GM13976 (cell line): Measurements from ENCODE around the gene SVIL.
"Not testable (repeated sequence)": the region's sequence is repeated elsewhere in the genome, so short reads cannot be mapped to it uniquely, and the experiment has no call there.

Source experiments
- DNase-seq: peaks from one replicate; pipeline ENCODE4 v3.0.0; 2012; ENCODE audit warnings: low spot score
- CTCF ChIP-seq: IDR thresholded peaks from 2 replicates; pipeline ENCODE4 v1.5.1; 2012; ENCODE audit warnings: borderline replicate concordance, mild to moderate bottlenecking; ENCODE audit not compliant: insufficient read depth; ENCODE audit errors: extremely low read depth, missing control alignments, control extremely low read depth
- in situ Hi-C: fragments of 300-500 bp; cut with MboI; formaldehyde crosslinking; loops from one replicate; pipeline ENCODE4 v1.12.0; 2022; ENCODE audit warnings: low sequenced_read_pairs, mixed read lengths, inconsistent platforms; ENCODE audit not compliant: unreplicated experiment

Gene SVIL

DNA sequence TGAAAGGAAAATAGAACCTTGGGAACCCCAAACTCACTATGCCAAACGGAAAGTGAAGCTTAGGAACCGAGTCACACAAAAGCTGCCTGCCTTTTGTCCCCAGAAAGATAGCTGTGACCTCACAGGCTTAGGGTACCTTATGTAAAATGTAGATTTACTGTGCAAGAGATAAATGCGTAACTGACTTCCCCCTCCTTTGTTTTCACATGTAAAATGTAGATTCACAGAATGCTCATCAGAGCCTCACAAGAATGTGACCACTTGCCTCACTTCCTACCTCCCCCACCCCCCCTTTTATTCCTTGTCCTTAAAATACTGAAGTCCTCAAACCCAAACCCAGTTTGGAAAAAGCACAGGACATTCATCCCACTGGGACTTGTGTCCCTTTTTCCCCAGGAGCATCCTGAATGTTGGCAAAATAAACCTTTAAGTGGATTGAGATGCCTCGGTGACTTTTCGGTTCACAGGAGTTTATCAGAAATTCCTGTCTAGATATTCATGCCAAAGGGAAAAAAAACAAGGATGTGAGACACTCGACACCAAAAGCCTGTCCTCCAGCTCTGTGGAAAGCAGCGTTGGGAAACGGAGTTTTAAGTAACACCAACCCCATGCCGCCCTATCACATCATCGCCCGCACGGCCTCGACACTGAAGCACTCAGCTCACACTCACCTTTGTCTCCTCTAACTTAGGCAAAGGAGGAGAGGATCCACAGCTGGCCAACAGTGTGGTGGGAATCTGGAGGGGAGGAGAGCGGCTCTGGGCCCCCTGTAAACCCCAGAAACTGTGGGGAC is 45.9 kb downstream of the SVIL start:
- in situ Hi-C loops = no loop called here
- no peak for DNase-seq
- TF ChIP-seq CTCF = no peak

- DNase-seq, in situ Hi-C loops: not testable (repeated sequence)
Measured at GRCh38 chr10:29587750-29588628, 46.8 kb downstream of the SVIL start.

DNA sequence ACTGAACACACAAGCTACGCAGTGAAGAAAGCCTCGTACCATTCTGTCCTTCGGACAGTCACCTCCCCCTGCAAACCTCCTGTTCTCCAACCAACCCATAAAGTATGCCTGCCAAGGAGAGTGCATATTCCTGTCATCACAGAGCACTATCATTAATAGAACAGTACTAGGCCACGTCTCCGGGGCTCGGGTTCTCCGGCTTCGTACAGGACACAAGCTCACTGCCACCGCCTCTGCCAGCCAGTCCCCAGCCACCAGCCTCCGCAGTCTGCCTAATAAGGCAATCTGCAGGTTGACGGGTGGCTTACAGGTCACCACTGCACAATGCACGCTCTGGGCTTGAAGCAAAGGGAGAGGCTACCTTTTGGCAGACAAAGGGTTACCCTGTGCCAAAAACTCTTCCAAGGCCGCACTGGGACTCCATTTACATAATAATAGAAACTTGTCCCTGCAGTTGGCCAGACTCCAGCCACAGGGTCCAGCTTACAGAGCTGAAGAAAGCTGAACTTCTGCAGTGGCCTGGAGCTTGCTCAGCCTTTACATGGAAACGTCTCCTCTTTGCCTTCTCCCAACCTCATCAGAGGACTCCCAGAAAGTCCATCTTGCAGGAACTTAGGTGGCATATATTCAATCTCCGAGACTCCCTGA is 47.5 kb downstream of the SVIL start:
- in situ Hi-C loops, DNase-seq: not testable (repeated sequence)

- no peak for DNase-seq
- in situ Hi-C loops = no loop called here
- TF ChIP-seq CTCF = no peak
Measured at GRCh38 chr10:29586509-29586908, 48.3 kb downstream of the SVIL start.

- DNase-seq = no peak
- in situ Hi-C loops = no loop called here
- no peak for TF ChIP-seq CTCF
Measured at GRCh38 chr10:29585488-29585976, 49.2 kb downstream of the SVIL start.

GRCh38 chr10:29584436-29584835 is 50.3 kb downstream of the SVIL start:
- no peak for TF ChIP-seq CTCF
- in situ Hi-C loops = no loop called here
- DNase-seq = no peak

DNA sequence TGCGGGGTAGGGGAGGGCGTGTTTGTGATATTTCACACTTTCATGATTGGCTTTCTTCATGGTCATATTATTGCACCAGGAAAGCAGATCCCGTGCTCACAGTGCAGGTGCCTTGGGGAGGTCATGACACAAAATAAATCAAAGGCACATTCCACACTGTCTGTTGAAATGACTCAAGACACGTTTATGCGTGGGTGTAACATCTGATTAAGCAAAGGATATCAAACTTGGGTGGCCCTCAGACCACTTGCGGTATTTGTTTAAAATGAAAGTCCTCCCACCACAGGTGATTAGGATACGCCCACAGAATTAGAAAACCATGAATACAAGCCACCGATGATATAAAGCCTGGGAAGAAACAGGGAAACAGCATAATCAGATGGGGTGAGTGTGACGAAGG is 51.1 kb downstream of the SVIL start:
- TF ChIP-seq CTCF = no peak
- DNase-seq = no peak
- in situ Hi-C loops = no loop called here

GRCh38 chr10:29582769-29583168 is 52.0 kb downstream of the SVIL start:
- DNase-seq, in situ Hi-C loops: not testable (repeated sequence)
